IMR-90 (cell line): Measurements from ENCODE around the gene PROX2.

Source experiments
- CEBPB ChIP-seq: IDR thresholded peaks from 2 replicates; pipeline ENCODE4 v1.6.1; 2012; ENCODE audit warnings: low read depth, low read length, improper control_type of control experiment
- MAFK ChIP-seq: IDR thresholded peaks from 2 replicates; pipeline ENCODE4 v1.6.1; 2012; ENCODE audit warnings: low read depth, low read length, improper control_type of control experiment
- NFE2L2 ChIP-seq: fragments of 150-350 bp; IDR thresholded peaks from 2 replicates; pipeline ENCODE4 v1.6.1; 2016; ENCODE audit warnings: low read depth, mild to moderate bottlenecking, low read length
- POLR2A ChIP-seq: IDR thresholded peaks from 2 replicates; pipeline ENCODE4 v1.6.1; 2012; ENCODE audit warnings: mild to moderate bottlenecking, low read depth, low read length
- RAD21 ChIP-seq: IDR thresholded peaks from 2 replicates; pipeline ENCODE4 v1.6.1; 2012; ENCODE audit warnings: low read length, improper control_type of control experiment
- RFX5 ChIP-seq: IDR thresholded peaks from 2 replicates; pipeline ENCODE4 v1.8.0; 2012; ENCODE audit warnings: low read depth, mild to moderate bottlenecking, low read length, moderate library complexity
- TF ChIP-seq, protein P1 (sequence below): conservative IDR thresholded peaks from 2 replicates; pipeline ENCODE4 v1.5.1; 2012; ENCODE audit warnings: mild to moderate bottlenecking, low read depth, low read length, improper control_type of control experiment

DNA sequence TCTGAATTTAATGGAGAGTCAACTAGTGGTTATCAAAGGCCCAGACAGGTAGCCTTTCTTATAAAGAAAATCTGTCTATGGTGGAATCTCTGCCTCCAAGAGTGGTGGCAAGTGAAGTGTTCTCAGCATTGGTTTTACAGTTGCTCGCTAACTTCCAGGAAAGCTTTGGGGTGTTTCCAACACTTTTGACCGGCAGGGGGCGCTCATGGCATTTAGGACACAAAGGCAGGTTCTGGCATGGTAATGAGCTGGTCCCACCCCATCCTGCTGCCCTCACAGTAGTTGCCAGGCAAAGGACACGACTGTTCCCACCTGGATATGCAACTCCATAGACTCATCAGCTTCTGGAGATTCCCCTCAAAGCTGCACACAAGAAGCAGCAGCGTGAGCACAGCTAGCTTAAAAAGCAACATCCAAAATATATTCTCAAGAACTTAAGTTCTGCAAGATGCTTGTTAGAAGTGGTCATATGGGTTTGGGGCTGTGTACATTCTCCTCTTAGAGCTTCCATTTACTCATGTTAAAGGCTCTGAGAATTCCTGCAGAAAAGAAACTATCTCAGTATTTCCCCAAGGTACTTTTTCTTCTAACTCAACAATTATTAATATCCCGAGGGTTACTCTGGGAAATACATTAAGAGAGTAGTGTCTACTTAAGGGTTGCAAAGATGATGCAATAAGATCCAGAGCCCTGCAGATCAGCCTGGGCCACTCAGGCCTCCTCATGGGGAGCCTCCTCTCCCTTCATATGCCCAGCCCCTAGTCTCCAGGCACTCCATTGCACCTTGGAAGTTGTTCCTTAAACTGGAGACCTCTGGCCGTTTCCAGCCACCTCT lies 14.8 kb downstream of the PROX2 start:
- TF ChIP-seq, protein P1, sequence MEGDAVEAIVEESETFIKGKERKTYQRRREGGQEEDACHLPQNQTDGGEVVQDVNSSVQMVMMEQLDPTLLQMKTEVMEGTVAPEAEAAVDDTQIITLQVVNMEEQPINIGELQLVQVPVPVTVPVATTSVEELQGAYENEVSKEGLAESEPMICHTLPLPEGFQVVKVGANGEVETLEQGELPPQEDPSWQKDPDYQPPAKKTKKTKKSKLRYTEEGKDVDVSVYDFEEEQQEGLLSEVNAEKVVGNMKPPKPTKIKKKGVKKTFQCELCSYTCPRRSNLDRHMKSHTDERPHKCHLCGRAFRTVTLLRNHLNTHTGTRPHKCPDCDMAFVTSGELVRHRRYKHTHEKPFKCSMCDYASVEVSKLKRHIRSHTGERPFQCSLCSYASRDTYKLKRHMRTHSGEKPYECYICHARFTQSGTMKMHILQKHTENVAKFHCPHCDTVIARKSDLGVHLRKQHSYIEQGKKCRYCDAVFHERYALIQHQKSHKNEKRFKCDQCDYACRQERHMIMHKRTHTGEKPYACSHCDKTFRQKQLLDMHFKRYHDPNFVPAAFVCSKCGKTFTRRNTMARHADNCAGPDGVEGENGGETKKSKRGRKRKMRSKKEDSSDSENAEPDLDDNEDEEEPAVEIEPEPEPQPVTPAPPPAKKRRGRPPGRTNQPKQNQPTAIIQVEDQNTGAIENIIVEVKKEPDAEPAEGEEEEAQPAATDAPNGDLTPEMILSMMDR = peak; percentile 89
- TF ChIP-seq RAD21 (peak; percentile 84), RFX5 (no peak), POLR2A (no peak), NFE2L2 (no peak), CEBPB (peak; percentile 56), MAFK (no peak)
